MCF 10A (cell line): ENCODE results near the gene TLCD1. TPM values are rescaled to one million over a fixed set of nuclear protein-coding genes. Genes with fewer than 3 reads are reported as not detected.

ENCODE experiments used
- BruUV-seq: library from RNA; stranded (reverse); fragments of 400-500 nt; replicated peaks from 2 replicates; lab custom pipeline; 2021; lab: Mats Ljungman, UMichigan
- CTCF ChIA-PET: fragments of 300-600 bp; sonication (Branson Sonifier 250); formaldehyde crosslinking; extraction: SDS; loops from one replicate; lab custom pipeline; 2021; ENCODE audit warnings: antibody characterized with exemption, inconsistent platforms; lab: Yijun Ruan, JAX
- POLR2A ChIA-PET: fragments of 300-600, 350-650 bp; sonication (Branson Sonifier 250); formaldehyde crosslinking; extraction: SDS; loops from one replicate; lab custom pipeline; 2020; ENCODE audit warnings: antibody characterized with exemption, inconsistent platforms; lab: Yijun Ruan, JAX
- DNase-seq: peaks from one replicate; pipeline ENCODE4 v3.0.0-alpha.2; 2018; ENCODE audit not compliant: unreplicated experiment
- H3K27ac Mint-ChIP-seq: one replicate; pipeline ENCODE4 v1.8.0; 2022; ENCODE audit warnings: mild to moderate bottlenecking, low read depth, mixed read lengths; ENCODE audit not compliant: unreplicated experiment
- H3K27me3 Mint-ChIP-seq: one replicate; pipeline ENCODE4 v1.8.0; 2022; ENCODE audit warnings: mixed read lengths; ENCODE audit not compliant: insufficient read depth, unreplicated experiment
- H3K36me3 Mint-ChIP-seq: one replicate; pipeline ENCODE4 v1.8.0; 2022; ENCODE audit warnings: mild to moderate bottlenecking, moderate library complexity, mixed read lengths; ENCODE audit not compliant: insufficient read depth, unreplicated experiment
- H3K4me1 Mint-ChIP-seq: one replicate; pipeline ENCODE4 v1.8.0; 2022; ENCODE audit warnings: mixed read lengths; ENCODE audit not compliant: insufficient read depth, unreplicated experiment
- H3K4me3 Mint-ChIP-seq: one replicate; pipeline ENCODE4 v1.8.0; 2022; ENCODE audit warnings: mild to moderate bottlenecking, moderate library complexity, mixed read lengths; ENCODE audit not compliant: unreplicated experiment
- H3K9me3 Mint-ChIP-seq: one replicate; pipeline ENCODE4 v1.8.0; 2022; ENCODE audit warnings: mixed read lengths; ENCODE audit not compliant: unreplicated experiment
- CTCF ChIP-seq: fragments of 200-600 bp; IDR thresholded peaks from one replicate; pipeline ENCODE4 v1.8.0; 2022; ENCODE audit warnings: antibody characterized with exemption, mild to moderate bottlenecking; ENCODE audit not compliant: unreplicated experiment
- intact Hi-C: fragments of 100-400 bp; cut with micrococcal nuclease; formaldehyde crosslinking; loops from 2 replicates; pipeline ENCODE4 v1.14.1; 2022
- total RNA-seq: library from RNA; stranded (reverse); gene quantifications from 2 replicates; pipeline ENCODE4 v1.2.3, GENCODE V29; 2022

The TLCD1 gene
- total RNA-seq, 1 experiment from 2014 or later = 18.7 TPM

DNA sequence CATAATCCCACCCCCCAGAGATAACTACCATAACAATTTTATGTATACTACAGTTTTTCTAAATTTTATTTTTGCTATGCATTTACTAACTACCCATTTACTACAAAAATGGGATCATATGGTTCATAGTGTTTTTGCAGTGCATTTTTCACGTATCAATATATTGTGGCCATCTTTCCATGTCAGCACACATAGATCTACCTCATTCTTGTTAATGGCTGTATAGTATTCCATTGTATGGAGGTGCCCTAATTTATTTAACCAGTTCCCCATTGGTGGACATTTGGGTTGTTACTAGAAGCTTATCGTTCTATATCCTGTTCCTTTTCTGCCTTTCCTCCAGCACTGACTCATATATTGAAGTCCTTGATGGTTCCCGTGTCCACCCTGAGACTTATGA, 37.0 kb downstream of the TLCD1 start:
- CTCF ChIA-PET = interaction anchor here (0.6 kb wide), 1 partner anchor 190 kb away, joined by 3 read pairs; no protein-coding TSS in a partner anchor
- POLR2A ChIA-PET = interaction anchor here (1.1 to 1.4 kb wide), 2 partner anchors 27 to 28 kb away, joined by 3 to 4 read pairs; partner anchors contain the start of genes SDF2 and SUPT6H
- no TSS peak for BruUV-seq
- no peak overlapping the region for H3K4me3 Mint-ChIP-seq
- DNase-seq = no peak
- no peak overlapping the region for H3K27ac Mint-ChIP-seq
- intact Hi-C loops = no loop called here
- H3K27me3 Mint-ChIP-seq = no peaks in the 10 kb centered on the region
- no peak for TF ChIP-seq CTCF
- no peaks in the 10 kb centered on the region for H3K9me3 Mint-ChIP-seq
- H3K36me3 Mint-ChIP-seq = peaks cover 100% of the 10 kb centered on the region
- H3K4me1 Mint-ChIP-seq = no peaks in the 10 kb centered on the region

GRCh38 chr17:28688481-28688880, 37.6 kb downstream of the TLCD1 start:
- Mint-ChIP-seq H3K4me3 (no peak overlapping the region), H3K36me3 (peaks cover 100% of the 10 kb centered on the region), H3K9me3 (no peaks in the 10 kb centered on the region), H3K4me1 (no peaks in the 10 kb centered on the region), H3K27ac (no peak overlapping the region), H3K27me3 (no peaks in the 10 kb centered on the region)
- TF ChIP-seq CTCF = no peak
- intact Hi-C loops = no loop called here
- BruUV-seq = no TSS peak
- ChIA-PET CTCF (interaction anchor here (0.6 kb wide), 1 partner anchor 191 kb away, joined by 3 read pairs; no protein-coding TSS in a partner anchor), POLR2A (interaction anchor here (0.8 to 1.4 kb wide), 4 partner anchors 26 to 56 kb away, joined by 3 to 4 read pairs (median 4); partner anchors contain the start of genes SDF2 and SUPT6H)
- no peak for DNase-seq

DNA sequence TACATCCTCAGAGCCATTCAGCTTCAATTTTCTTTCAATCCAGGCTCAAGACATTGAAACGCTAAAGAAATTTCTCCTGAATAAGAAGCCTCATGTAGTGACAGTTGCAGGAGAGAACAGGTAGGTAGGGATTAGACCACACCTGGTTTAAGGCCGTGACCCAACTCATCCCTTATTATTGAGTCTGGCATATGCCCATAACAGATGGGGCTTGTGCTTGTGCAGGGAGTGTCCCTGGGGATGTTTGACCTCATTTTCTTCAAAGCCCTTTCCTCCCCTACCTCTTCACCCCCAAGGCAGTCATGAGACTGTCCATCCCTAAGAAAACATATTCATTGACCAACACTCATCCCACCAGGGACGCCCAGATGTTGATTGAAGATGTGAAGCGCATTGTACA, 39.7 kb downstream of the TLCD1 start:
- DNase-seq = no peak
- H3K27me3 Mint-ChIP-seq = no peaks in the 10 kb centered on the region
- CTCF ChIA-PET = interaction anchor here (0.6 to 1.6 kb wide), 2 partner anchors 9 to 328 kb away, joined by 3 to 4 read pairs; no protein-coding TSS in a partner anchor
- H3K27ac Mint-ChIP-seq = no peak overlapping the region
- H3K9me3 Mint-ChIP-seq = no peaks in the 10 kb centered on the region
- no TSS peak for BruUV-seq
- H3K4me3 Mint-ChIP-seq = no peak overlapping the region
- peaks cover 100% of the 10 kb centered on the region for H3K36me3 Mint-ChIP-seq
- no peaks in the 10 kb centered on the region for H3K4me1 Mint-ChIP-seq
- POLR2A ChIA-PET = interaction anchor here (0.9 to 1.4 kb wide), 2 partner anchors 9 to 24 kb away, joined by 5 to 8 read pairs; partner anchors contain the start of genes SDF2 and SUPT6H
- no peak for TF ChIP-seq CTCF
- intact Hi-C loops = no loop called here

DNA sequence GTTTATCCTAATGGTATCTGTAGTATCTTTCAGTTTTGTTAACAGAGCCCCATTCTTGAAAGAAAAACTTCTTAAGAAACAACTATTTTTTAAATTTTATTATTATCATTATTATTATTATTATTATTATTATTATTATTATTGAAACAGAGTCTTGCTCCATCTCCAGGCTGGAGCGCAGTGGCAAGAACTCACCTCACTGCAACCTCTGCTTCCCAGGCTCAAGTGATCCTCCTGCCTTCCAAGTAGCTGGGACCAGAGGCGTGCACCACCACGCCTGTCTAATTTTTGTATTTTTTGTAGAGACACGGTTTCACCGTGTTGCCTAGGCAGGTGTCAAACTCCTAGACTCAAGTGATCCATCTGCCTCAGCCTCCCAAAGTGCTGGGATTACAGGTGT, 40.7 kb downstream of the TLCD1 start:
- intact Hi-C loops = no loop called here
- Mint-ChIP-seq H3K36me3 (peaks cover 100% of the 10 kb centered on the region), H3K9me3 (no peaks in the 10 kb centered on the region), H3K27ac (peak overlapping the region; percentile 49), H3K4me1 (no peaks in the 10 kb centered on the region), H3K27me3 (no peaks in the 10 kb centered on the region), H3K4me3 (no peak overlapping the region)
- DNase-seq = no peak
- BruUV-seq = no TSS peak
- CTCF ChIA-PET = interaction anchor here (0.6 kb wide), 1 partner anchor 37 kb away, joined by 4 read pairs; no protein-coding TSS in a partner anchor
- POLR2A ChIA-PET = interaction anchor here (0.6 to 1.4 kb wide), 3 partner anchors 8 to 37 kb away, joined by 3 to 8 read pairs (median 5); partner anchors contain the start of genes SDF2 and SUPT6H
- TF ChIP-seq CTCF = no peak
